Thyroid gland (tissue), 4 donors: ENCODE results near the gene OGT. TPM values are rescaled to one million over a fixed set of nuclear protein-coding genes. Genes with fewer than 3 reads are reported as not detected.

ENCODE experiments used
- DNase-seq, 2 donors: peaks; one replicate each; pipeline ENCODE4 v3.0.0-alpha.2; 2019
- H3K27ac ChIP-seq, 3 donors: fragments of 200-600 bp; sonication (generic); 1 replicate in 2 of 3; 2 replicates in 1 of 3; pipeline ENCODE4 v1.5.1; 2016 to 2019; ENCODE audit warnings: mild to moderate bottlenecking in 1 of 3, moderate library complexity in 1 of 3
- H3K27me3 ChIP-seq: fragments of 200-600 bp; sonication (generic); one replicate; pipeline ENCODE4 v1.5.1; 2019
- H3K36me3 ChIP-seq, 2 donors: fragments of 200-600 bp; sonication (generic); one replicate each; pipeline ENCODE4 v1.5.1; 2016 to 2019
- H3K4me1 ChIP-seq, 2 donors: fragments of 200-600 bp; sonication (generic); one replicate each; pipeline ENCODE4 v1.5.1; 2017 to 2019
- H3K4me3 ChIP-seq, 3 donors: fragments of 200-600 bp; sonication (generic); replicated peaks in 1 of 3; 1 replicate in 2 of 3; 2 replicates in 1 of 3; pipeline ENCODE4 v1.5.1; 2016; ENCODE audit warnings: mild to moderate bottlenecking in 1 of 3
- H3K9me3 ChIP-seq: fragments of 200-600 bp; sonication (generic); one replicate; pipeline ENCODE4 v1.5.1; 2017
- POLR2A ChIP-seq, 2 donors: fragments of 450-650 bp; IDR thresholded peaks; one replicate each; pipeline ENCODE4 v1.6.1; 2017; ENCODE audit warnings: antibody characterized with exemption in 2 of 2, mild to moderate bottlenecking in 2 of 2, moderate library complexity in 1 of 2
- WGBS, 2 donors: methylation state at CpG; one replicate each; pipeline ENCODE4 v1.1.5; 2017; 5-methylcytosine and 5-hydroxymethylcytosine counted together
- intact Hi-C: fragments of 100-400 bp; cut with DNase I; formaldehyde crosslinking; loops from one replicate; pipeline ENCODE4 v1.15.1; 2023
- total RNA-seq, 4 donors: library from RNA; depleted of rRNA; stranded (reverse); fragments of >200 nt; gene quantifications; one replicate each; pipeline ENCODE4 v1.2.3, GENCODE V29; 2016
- TF ChIP-seq, protein P1 (sequence below), 6 experiments: fragments of 200-600 bp in 3 of 6; fragments of 450-650 bp in 3 of 6; sonication (generic) in 3 of 6; IDR thresholded peaks; one replicate each; pipeline ENCODE4 v1.5.1; 2016 to 2019; ENCODE audit warnings: antibody characterized with exemption in 6 of 6, mild to moderate bottlenecking in 2 of 6, inconsistent platforms in 1 of 6, moderate library complexity in 1 of 6

OGT gene
- total RNA-seq, 4 donors from 2014 or later: 162 to 218 (median 214) TPM

DNA sequence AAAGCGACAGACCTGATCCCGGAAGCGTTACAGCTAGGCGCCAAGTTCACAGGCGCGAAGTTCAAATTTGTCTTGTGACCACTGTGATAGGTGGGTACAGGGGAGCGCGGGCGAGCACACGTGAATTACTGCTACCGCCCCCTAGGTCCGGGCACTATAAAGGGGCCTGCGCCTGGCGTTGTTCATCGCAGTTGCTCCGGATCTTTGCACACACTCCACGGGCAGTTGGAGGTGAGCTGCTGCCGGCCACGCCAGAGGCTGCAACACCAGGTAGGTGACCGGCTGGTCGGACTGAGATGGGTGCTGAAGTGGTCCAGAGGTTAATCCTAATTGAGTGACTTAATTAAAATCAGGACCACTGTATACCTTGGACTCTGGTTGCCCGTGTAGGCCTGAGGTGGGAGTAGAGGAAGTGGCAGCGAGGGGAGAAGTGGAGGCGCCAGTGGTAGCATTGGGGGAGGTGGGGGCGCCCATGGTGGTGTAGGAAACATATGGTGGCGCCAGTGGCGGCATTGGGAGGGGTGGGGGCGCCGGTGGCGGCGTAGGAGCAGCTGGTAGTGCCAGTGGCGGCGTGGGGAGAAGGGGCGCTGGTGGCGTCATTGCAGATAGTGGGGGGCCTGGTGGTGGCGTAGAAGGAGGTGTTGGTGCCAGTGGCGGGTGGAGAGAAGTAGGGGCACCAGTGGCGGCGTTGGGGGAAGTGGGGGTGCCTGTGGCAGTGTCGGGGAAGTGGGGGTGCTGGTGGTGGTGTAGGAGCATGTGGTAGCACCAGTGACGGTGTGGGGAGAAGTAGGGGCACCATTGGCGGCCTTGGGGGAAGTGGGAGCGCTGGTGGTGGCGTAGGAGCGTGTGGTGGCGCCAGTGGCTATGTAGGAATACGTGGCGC is 45.6 kb downstream of the OGT start, which contains the start of gene GCNA:
Gene GCNA, plus strand, starts transcription at position 185 of the 883 bp plus-strand sequence. CDS start 2,385 bp downstream, outside the sequence.
- TF ChIP-seq, protein P1, sequence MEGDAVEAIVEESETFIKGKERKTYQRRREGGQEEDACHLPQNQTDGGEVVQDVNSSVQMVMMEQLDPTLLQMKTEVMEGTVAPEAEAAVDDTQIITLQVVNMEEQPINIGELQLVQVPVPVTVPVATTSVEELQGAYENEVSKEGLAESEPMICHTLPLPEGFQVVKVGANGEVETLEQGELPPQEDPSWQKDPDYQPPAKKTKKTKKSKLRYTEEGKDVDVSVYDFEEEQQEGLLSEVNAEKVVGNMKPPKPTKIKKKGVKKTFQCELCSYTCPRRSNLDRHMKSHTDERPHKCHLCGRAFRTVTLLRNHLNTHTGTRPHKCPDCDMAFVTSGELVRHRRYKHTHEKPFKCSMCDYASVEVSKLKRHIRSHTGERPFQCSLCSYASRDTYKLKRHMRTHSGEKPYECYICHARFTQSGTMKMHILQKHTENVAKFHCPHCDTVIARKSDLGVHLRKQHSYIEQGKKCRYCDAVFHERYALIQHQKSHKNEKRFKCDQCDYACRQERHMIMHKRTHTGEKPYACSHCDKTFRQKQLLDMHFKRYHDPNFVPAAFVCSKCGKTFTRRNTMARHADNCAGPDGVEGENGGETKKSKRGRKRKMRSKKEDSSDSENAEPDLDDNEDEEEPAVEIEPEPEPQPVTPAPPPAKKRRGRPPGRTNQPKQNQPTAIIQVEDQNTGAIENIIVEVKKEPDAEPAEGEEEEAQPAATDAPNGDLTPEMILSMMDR (IDR thresholded peaks at IDR 0.05): no peak
- TF ChIP-seq POLR2A (IDR thresholded peaks at IDR 0.05): no peak
- no peaks in the 10 kb centered on the region for H3K27me3 ChIP-seq
- no peak within 1 kb of the TSS for H3K27ac ChIP-seq
- H3K36me3 ChIP-seq: peaks cover 13 to 14% of the 10 kb centered on the region in 2 donors
- WGBS, 2 donors: 97 to 98% methylated on average over 34 to 40 of the region's 48 CpGs
- no peak for DNase-seq
- no peaks in the 10 kb centered on the region for H3K4me1 ChIP-seq
- no peak within 1 kb of the TSS for H3K4me3 ChIP-seq
- H3K9me3 ChIP-seq: no peaks in the 10 kb centered on the region
- intact Hi-C loops: no loop called here

DNA sequence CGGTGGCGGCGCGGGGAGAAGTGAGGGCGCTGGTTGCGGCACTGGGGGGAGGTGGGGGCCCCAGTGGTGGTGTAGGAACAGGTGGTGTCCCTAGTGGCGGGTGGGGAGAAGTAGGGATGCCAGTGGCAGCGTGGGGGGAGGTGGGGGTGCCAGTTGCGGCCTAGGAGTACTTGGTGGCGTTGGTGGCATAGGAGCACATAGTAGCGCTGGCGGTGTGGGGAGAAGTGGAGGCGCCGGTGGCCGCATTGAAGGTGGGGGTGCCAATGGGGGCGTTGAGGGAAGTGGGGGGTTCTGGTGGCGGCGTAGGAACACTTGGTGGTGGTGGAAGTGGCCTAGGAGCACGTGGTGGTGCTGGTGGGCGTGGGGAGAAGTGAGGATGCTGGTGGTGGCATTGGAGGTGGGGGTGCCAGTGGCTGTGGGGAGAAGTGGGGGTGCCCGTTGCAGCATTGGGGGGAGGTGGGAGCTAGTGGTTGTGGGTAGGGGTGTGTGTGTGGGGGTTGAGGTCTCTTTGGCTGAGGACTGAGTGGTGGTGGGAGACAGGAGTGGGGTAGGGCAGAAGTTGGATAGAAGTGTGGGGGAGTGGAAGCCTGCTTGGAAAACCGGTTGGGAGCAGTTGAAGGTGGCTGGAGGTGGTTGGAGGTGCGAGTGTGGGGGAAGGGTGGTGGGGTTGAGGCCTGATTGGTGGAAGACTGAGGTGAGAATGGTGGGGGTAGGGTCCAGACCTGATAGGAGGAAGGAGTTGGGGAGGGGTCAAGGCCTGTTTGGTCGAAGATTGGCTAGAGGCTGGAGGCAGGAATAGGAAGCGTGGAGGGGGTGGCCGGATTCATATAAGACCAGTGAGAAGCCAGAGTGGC is 46.5 kb downstream of the OGT start:
- no peaks in the 10 kb centered on the region for H3K27me3 ChIP-seq
- WGBS, 2 donors: 96% methylated on average over 21 to 26 of the region's 26 CpGs
- TF ChIP-seq, protein P1 (IDR thresholded peaks at IDR 0.05): no peak
- no peak for TF ChIP-seq POLR2A (IDR thresholded peaks at IDR 0.05)
- no peaks in the 10 kb centered on the region for H3K9me3 ChIP-seq
- no peaks in the 10 kb centered on the region for H3K4me1 ChIP-seq
- DNase-seq: no peak
- peaks cover 5 to 10% of the 10 kb centered on the region in 2 donors for H3K36me3 ChIP-seq
- H3K27ac ChIP-seq: no peak overlapping the region
- intact Hi-C loops: no loop called here
- no peak overlapping the region for H3K4me3 ChIP-seq

DNA sequence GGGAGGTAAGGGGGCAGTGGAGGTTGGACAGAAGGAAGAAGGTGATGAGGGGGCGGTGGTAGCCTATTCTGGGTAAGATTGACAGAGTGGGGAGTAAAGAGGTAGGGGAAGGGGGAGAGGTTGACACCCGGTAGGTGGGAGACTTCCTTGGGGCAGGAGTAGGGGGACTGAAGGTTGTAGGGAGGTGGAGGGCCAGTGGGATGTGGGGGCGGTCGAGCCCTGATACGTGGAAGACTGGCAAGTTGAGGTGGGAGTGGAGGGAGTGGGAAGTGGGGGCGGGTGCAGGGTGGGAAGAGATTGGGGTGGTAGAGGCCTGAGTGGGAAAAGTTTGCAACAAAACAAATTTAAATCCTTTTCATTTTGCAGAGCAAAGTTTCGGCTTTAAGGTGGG is 47.1 kb downstream of the OGT start:
- no peaks in the 10 kb centered on the region for H3K27me3 ChIP-seq
- intact Hi-C loops: no loop called here
- TF ChIP-seq POLR2A (IDR thresholded peaks at IDR 0.05): no peak
- TF ChIP-seq, protein P1 (IDR thresholded peaks at IDR 0.05): no peak
- H3K4me1 ChIP-seq: no peaks in the 10 kb centered on the region
- no peak overlapping the region for H3K27ac ChIP-seq
- WGBS, 2 donors: 93 to 96% methylated on average over 7 of the region's 7 CpGs
- no peak for DNase-seq
- no peaks in the 10 kb centered on the region for H3K9me3 ChIP-seq
- H3K4me3 ChIP-seq: no peak overlapping the region
- H3K36me3 ChIP-seq: peaks cover 2 to 7% of the 10 kb centered on the region in 2 donors

DNA sequence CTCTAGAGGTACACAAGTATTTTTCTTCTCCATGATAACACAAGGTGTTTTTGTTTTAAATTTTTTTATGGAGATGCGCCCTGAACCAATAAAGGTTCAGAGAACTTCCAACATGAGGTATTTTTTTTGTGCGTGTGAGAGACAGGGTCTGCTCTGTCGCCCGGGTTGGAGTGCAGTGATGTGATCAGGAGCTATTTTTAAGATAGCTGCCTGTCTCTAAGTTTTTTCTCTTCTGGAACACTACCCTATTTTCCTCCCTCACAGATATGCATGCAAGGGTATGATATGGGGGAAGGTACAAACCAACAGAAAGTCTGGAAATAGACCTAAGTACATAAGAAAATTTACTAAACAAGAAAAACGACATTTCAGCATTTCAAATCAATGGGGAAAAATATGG is 48.3 kb downstream of the OGT start:
- Histone ChIP-seq H3K4me3 (no peak overlapping the region), H3K27ac (no peak overlapping the region), H3K9me3 (no peaks in the 10 kb centered on the region), H3K36me3 (no peaks in the 10 kb centered on the region), H3K4me1 (no peaks in the 10 kb centered on the region), H3K27me3 (no peaks in the 10 kb centered on the region)
- TF ChIP-seq, protein P1 (IDR thresholded peaks at IDR 0.05): no peak
- TF ChIP-seq POLR2A (IDR thresholded peaks at IDR 0.05): no peak
- no peak for DNase-seq
- 71 to 81% methylated on average over 5 of the region's 5 CpGs for WGBS, 2 donors
- intact Hi-C loops: no loop called here
